ENCODE measurements around the gene VWA8.

Gene VWA8

GRCh38 chr13:41563984-41564365 is 396.9 kb downstream of the VWA8 start:
- Histone ChIP-seq H3K4me2 (ENCODE audit: low read length) (no peak overlapping the region), H3K4me3 (ENCODE audit: low read length) (no peak overlapping the region), H3K9me3 (ENCODE audit: insufficient read depth, low read length) (no peaks in the 10 kb centered on the region), H3K27ac (ENCODE audit: low read length) (no peak overlapping the region), H3K79me2 (ENCODE audit: low read length) (no peaks in the 10 kb centered on the region), H3K27me3 (ENCODE audit: low read depth, low read length) (no peaks in the 10 kb centered on the region), H3K4me1 (ENCODE audit: low read length) (peaks cover 7% of the 10 kb centered on the region), H3K9ac (ENCODE audit: low read length) (no peak overlapping the region), H4K20me1 (ENCODE audit: insufficient read depth, low read length) (no peaks in the 10 kb centered on the region), H2AFZ (ENCODE audit: low read depth, low read length) (no peak overlapping the region), H3K36me3 (replicated peaks; ENCODE audit: low read depth, low read length) (peaks cover 3% of the 10 kb centered on the region)
- TF ChIP-seq EZH2phosphoT487 (IDR thresholded peaks at IDR 0.05; ENCODE audit: low read depth) (no peak), CTCF (IDR thresholded peaks at IDR 0.05; ENCODE audit: low read depth, low read length) (no peak)

DNA sequence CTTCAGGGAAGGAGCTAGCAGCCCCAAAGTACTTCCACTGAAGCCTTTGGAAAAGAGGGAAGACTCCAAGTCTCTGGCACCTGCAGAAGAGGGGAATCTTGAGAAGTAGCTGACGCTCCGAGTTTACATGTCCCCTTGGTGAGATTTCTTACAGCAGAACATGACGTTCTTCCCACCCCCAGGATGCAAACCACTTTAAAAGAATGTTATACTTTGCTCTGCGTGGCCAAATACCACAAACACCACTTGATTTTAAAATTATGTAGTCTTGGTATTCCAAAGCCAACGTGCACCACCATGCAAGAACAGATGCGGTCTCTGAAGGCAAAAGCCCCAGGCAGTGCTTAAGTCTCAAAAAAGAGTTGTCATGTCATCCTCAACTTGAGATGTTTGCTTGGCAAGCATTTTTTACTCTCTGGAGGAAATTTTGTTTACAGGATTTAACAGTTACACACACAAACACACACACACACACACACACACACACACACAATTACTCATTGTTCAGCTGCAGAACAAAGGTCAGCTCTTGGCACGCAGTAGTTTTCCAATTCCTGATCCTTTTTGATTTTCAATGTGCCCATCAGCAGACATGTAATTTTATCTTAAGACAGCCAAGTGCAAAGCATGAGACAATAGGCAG is 397.4 kb downstream of the VWA8 start:
- no peak overlapping the region for H3K9ac ChIP-seq (ENCODE audit: low read length)
- H3K36me3 ChIP-seq (replicated peaks; ENCODE audit: low read depth, low read length): peaks cover 3% of the 10 kb centered on the region
- H3K4me1 ChIP-seq (ENCODE audit: low read length): peaks cover 7% of the 10 kb centered on the region
- H4K20me1 ChIP-seq (ENCODE audit: insufficient read depth, low read length): no peaks in the 10 kb centered on the region
- no peak overlapping the region for H3K27ac ChIP-seq (ENCODE audit: low read length)
- no peak overlapping the region for H3K4me3 ChIP-seq (ENCODE audit: low read length)
- no peaks in the 10 kb centered on the region for H3K79me2 ChIP-seq (ENCODE audit: low read length)
- H2AFZ ChIP-seq (ENCODE audit: low read depth, low read length): no peak overlapping the region
- TF ChIP-seq CTCF (IDR thresholded peaks at IDR 0.05; ENCODE audit: low read depth, low read length) (no peak), EZH2phosphoT487 (IDR thresholded peaks at IDR 0.05; ENCODE audit: low read depth) (no peak)
- no peaks in the 10 kb centered on the region for H3K9me3 ChIP-seq (ENCODE audit: insufficient read depth, low read length)
- H3K27me3 ChIP-seq (ENCODE audit: low read depth, low read length): no peaks in the 10 kb centered on the region
- no peak overlapping the region for H3K4me2 ChIP-seq (ENCODE audit: low read length)

- Histone ChIP-seq H3K4me3 (ENCODE audit: low read length) (no peak overlapping the region), H3K27ac (ENCODE audit: low read length) (no peak overlapping the region), H3K4me2 (ENCODE audit: low read length) (no peak overlapping the region), H4K20me1 (ENCODE audit: insufficient read depth, low read length) (no peaks in the 10 kb centered on the region), H2AFZ (ENCODE audit: low read depth, low read length) (no peak overlapping the region), H3K27me3 (ENCODE audit: low read depth, low read length) (no peaks in the 10 kb centered on the region), H3K9ac (ENCODE audit: low read length) (no peak overlapping the region), H3K36me3 (replicated peaks; ENCODE audit: low read depth, low read length) (no peaks in the 10 kb centered on the region), H3K79me2 (ENCODE audit: low read length) (no peaks in the 10 kb centered on the region), H3K9me3 (ENCODE audit: insufficient read depth, low read length) (no peaks in the 10 kb centered on the region), H3K4me1 (ENCODE audit: low read length) (peaks cover 7% of the 10 kb centered on the region)
- no peak for TF ChIP-seq CTCF (IDR thresholded peaks at IDR 0.05; ENCODE audit: low read depth, low read length)
- TF ChIP-seq EZH2phosphoT487 (IDR thresholded peaks at IDR 0.05; ENCODE audit: low read depth): no peak
Observed at GRCh38 chr13:41562541-41563178, 398.2 kb downstream of the VWA8 start.

DNA sequence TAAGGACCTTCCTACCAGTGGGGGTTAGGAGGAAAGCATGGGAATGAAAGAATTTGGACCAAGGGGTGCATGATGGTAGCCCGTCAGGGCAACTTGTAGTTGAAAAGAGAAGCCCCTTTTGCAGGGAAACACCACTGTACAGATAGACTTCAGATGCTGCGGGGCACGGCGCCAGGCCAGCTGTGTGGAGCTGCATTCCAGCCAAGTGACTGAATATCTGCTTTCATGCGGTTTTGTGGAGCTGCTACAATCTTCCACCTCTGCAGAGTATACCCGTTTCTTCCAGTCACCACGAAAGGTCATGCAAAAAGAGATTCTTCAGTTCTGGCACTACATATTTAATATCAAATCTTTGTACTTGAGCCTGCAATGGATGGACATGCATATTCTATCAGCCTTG is 398.8 kb downstream of the VWA8 start:
- no peak overlapping the region for H3K4me2 ChIP-seq (ENCODE audit: low read length)
- no peak overlapping the region for H3K9ac ChIP-seq (ENCODE audit: low read length)
- H3K79me2 ChIP-seq (ENCODE audit: low read length): no peaks in the 10 kb centered on the region
- no peak for TF ChIP-seq EZH2phosphoT487 (IDR thresholded peaks at IDR 0.05; ENCODE audit: low read depth)
- TF ChIP-seq CTCF (IDR thresholded peaks at IDR 0.05; ENCODE audit: low read depth, low read length): no peak
- no peaks in the 10 kb centered on the region for H3K36me3 ChIP-seq (replicated peaks; ENCODE audit: low read depth, low read length)
- no peak overlapping the region for H3K4me3 ChIP-seq (ENCODE audit: low read length)
- no peak overlapping the region for H3K27ac ChIP-seq (ENCODE audit: low read length)
- peaks cover 7% of the 10 kb centered on the region for H3K4me1 ChIP-seq (ENCODE audit: low read length)
- no peaks in the 10 kb centered on the region for H4K20me1 ChIP-seq (ENCODE audit: insufficient read depth, low read length)
- H3K9me3 ChIP-seq (ENCODE audit: insufficient read depth, low read length): no peaks in the 10 kb centered on the region
- H3K27me3 ChIP-seq (ENCODE audit: low read depth, low read length): no peaks in the 10 kb centered on the region
- H2AFZ ChIP-seq (ENCODE audit: low read depth, low read length): no peak overlapping the region

All from OCI-LY3 (cell line).